ENCODE data around the gene TWF2.

DNA sequence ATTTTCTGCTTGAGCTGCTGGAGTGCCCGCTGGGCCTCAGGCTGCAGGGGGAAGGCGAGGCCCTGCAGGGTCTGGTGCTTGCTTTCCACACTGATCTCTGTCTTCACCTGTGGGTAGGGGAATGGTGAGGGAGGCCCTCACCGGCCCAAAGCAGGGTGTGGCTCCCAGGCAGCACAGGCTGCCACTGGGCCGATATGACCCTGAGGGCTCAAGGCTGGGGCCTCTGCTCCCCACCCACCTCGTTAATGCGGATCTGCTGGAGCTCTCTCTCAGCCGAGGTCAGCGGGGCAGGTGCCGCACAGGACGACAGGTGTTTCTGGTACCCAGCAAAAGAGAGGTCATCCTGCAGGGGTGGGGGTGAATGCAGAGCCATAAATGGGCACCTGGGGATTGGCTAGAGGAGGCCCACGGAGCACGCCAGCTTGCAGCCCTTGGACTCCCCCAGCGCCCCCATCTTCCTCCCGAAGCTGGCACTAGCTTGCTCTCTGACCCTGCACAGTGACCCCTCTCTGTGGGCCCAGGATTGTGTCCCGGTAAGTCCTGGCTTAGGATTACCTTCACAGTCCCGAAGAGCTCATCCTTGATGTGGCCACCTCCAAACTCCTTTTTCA, 8.0 kb downstream of the TWF2 start:
- TF ChIP-seq, protein P1, sequence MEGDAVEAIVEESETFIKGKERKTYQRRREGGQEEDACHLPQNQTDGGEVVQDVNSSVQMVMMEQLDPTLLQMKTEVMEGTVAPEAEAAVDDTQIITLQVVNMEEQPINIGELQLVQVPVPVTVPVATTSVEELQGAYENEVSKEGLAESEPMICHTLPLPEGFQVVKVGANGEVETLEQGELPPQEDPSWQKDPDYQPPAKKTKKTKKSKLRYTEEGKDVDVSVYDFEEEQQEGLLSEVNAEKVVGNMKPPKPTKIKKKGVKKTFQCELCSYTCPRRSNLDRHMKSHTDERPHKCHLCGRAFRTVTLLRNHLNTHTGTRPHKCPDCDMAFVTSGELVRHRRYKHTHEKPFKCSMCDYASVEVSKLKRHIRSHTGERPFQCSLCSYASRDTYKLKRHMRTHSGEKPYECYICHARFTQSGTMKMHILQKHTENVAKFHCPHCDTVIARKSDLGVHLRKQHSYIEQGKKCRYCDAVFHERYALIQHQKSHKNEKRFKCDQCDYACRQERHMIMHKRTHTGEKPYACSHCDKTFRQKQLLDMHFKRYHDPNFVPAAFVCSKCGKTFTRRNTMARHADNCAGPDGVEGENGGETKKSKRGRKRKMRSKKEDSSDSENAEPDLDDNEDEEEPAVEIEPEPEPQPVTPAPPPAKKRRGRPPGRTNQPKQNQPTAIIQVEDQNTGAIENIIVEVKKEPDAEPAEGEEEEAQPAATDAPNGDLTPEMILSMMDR (IDR thresholded peaks at IDR 0.05): no peak
- no peak for TF ChIP-seq POLR2A (IDR thresholded peaks at IDR 0.05)
